K562 (cell line): Measurements from ENCODE around the gene FASTK. TPM values are rescaled to one million over a fixed set of nuclear protein-coding genes. Genes with fewer than 3 reads are reported as not detected.

Experiments
- AFF4 ChIP-seq: sonication (generic); formaldehyde crosslinking; IDR thresholded peaks from 2 replicates; pipeline ENCODE4 v1.8.0; 2023; ENCODE audit warnings: mild to moderate bottlenecking, missing genetic modification reagents
- BRD9 ChIP-seq: fragments of 450-650 bp; IDR thresholded peaks from 2 replicates; pipeline ENCODE4 v1.6.1; 2018; ENCODE audit warnings: low read depth; ENCODE audit not compliant: partially characterized antibody
- DMBX1 ChIP-seq: fragments of 250-450 bp; sonication (Bioruptor Pico); IDR thresholded peaks from 2 replicates; pipeline ENCODE4 v1.8.0; 2022; ENCODE audit warnings: inconsistent platforms, mild to moderate bottlenecking, moderate library complexity, borderline replicate concordance
- FOXP4 ChIP-seq: sonication (generic); formaldehyde crosslinking; IDR thresholded peaks from 2 replicates; pipeline ENCODE4 v1.8.0; 2022; ENCODE audit warnings: mild to moderate bottlenecking, missing genetic modification reagents, borderline replicate concordance
- MTA3 ChIP-seq: fragments of 450-650 bp; formaldehyde crosslinking; IDR thresholded peaks from 2 replicates; pipeline ENCODE4 v1.6.1; 2017; ENCODE audit warnings: mild to moderate bottlenecking, borderline replicate concordance
- MYC ChIP-seq, 2 experiments: fragments of 250-450 bp in 1 of 2; sonication (Bioruptor Pico) in 1 of 2; IDR thresholded peaks; 2 replicates each; pipeline versions ENCODE4 v1.5.1 to v1.6.1; 2012 to 2021; ENCODE audit warnings: low read depth in 2 of 2, borderline replicate concordance in 1 of 2, improper control_type of control experiment in 1 of 2, low read length in 1 of 2, mild to moderate bottlenecking in 1 of 2, moderate library complexity in 1 of 2
- NKRF ChIP-seq: fragments of 450-650 bp; IDR thresholded peaks from 2 replicates; pipeline ENCODE4 v1.6.1; 2016; ENCODE audit warnings: borderline replicate concordance
- SFPQ ChIP-seq: fragments of 200-400 bp; formaldehyde crosslinking; IDR thresholded peaks from 2 replicates; pipeline ENCODE4 v1.6.1; 2017; ENCODE audit warnings: mild to moderate bottlenecking, low read depth, low read length, moderate library complexity
- ZHX1 ChIP-seq: fragments of 150-350 bp; conservative IDR thresholded peaks from 2 replicates; pipeline ENCODE4 v1.6.1; 2014; ENCODE audit warnings: low read length
- ZNF696 ChIP-seq: fragments of 250-450 bp; sonication (Bioruptor Pico); conservative IDR thresholded peaks from 2 replicates; pipeline ENCODE4 v1.4.0; 2020; ENCODE audit warnings: mild to moderate bottlenecking, moderate library complexity
- polyA plus RNA-seq, 8 experiments: library from polyadenylated mRNA; depleted of rRNA in 4 of 8; stranded (reverse) in 5 of 8; unstranded in 3 of 8; fragments of >200 nt; fragmentation: Nextera tagmentation in 2 of 8; fragmentation: Illumina TruSeq in 1 of 8; extraction: Ambion mirVana in 2 of 8; extraction: Trizol in 1 of 8; gene quantifications; 2 replicates each; pipeline versions ENCODE4 v1.2.1 to v1.2.3, GENCODE V29; 2011 to 2014; ENCODE audit warnings: inconsistent platforms in 1 of 8, missing spikeins in 1 of 8
- total RNA-seq, 7 experiments: library from RNA; depleted of rRNA in 6 of 7; stranded (reverse); fragments of >200 nt in 6 of 7; fragmentation: Illumina TruSeq in 2 of 7; extraction: Trizol in 2 of 7; gene quantifications; 2 replicates each; pipeline versions ENCODE4 v1.2.1 to v1.2.3, GENCODE V29; 2011 to 2021; ENCODE audit warnings: low replicate concordance in 1 of 7

FASTK gene
- total and polyA plus RNA-seq, 9 of the 15 experiments (the other 6 are each of a cell fraction or from before 2014, with no cell fraction given), result 0.51 to 150 (median 48.2) TPM

- no peak for TF ChIP-seq FOXP4
- no peak; the same call in 1 of the 2 replicates for TF ChIP-seq DMBX1 (CRISPR knock-in tag)
- no peak for TF ChIP-seq ZNF696
- no peak for TF ChIP-seq ZHX1
- no peak; the same call in 1 of the 2 replicates for TF ChIP-seq NKRF
- peak; percentile 44; the same call in 1 of the 2 replicates for TF ChIP-seq MTA3
- no peak for TF ChIP-seq BRD9
- TF ChIP-seq SFPQ, result no peak
- no peak; the same call in 1 of the 2 replicates for TF ChIP-seq AFF4
- peak; percentile 85 for TF ChIP-seq MYC (IDR thresholded peaks at IDR 0.05; ENCODE audit: low read depth, low read length)
- TF ChIP-seq MYC (CRISPR knock-in tag; IDR thresholded peaks at IDR 0.05; ENCODE audit: borderline replicate concordance, low read depth), result peak; percentile 59; the same call in 1 of the 2 replicates
These were observed 6.8 kb upstream of the FASTK start (continued) for GRCh38 chr7:151087245-151088018.
